Stimulated activated CD4-positive, alpha-beta T cell treated with anti-CD3 and anti-CD28 coated beads, Interleukin-15, amount 100 ng/mL, for 1 hour (primary cell): Measurements from ENCODE around the gene APOC4.
"Not testable (repeated sequence)": the region's sequence is repeated elsewhere in the genome, so short reads cannot be mapped to it uniquely, and the experiment has no call there.

Experiments used
- DNase-seq, 2 donors: peaks; one replicate each; pipeline ENCODE4 v3.0.0-alpha.2; 2020; ENCODE audit warnings: low read depth in 1 of 2, low spot score in 1 of 2

APOC4 gene

DNA sequence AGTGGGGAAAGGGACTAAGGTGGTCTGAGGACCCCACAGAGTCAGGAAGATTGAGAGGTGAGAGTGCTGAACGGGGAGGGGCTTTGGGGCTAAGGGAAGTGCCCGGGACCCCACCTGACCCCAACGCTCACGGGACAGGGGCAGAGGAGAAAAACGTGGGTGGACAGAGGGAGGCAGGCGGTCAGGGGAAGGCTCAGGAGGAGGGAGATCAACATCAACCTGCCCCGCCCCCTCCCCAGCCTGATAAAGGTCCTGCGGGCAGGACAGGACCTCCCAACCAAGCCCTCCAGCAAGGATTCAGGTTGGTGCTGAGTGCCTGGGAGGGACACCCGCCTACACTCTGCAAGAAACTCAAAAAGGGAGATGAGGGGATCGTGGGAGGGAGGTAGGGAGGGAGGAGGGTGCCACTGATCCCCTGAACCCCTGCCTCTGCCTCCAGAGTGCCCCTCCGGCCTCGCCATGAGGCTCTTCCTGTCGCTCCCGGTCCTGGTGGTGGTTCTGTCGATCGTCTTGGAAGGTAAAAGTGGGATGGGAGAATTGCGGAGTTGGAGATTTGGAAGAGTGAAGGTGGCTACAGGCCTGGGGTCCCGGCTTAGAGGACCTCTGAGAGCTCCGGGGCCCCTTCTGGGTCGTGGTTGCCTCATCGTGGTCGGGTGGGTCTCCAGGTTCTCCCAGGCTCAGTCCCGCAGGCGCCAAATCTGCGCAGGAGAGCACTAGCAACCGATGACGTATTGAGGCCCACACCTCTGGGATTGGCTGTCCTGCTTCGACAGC, 27.4 kb upstream of the APOC4 start, which contains the start of gene APOC1:
Gene APOC1 (plus strand): TSS at position 176 of the 774 bp plus-strand sequence. CDS start 284 bp downstream, at position 460.
- peak; percentile 36 to 61 for DNase-seq

GRCh38 chr19:44924243-44924725, 17.8 kb upstream of the APOC4 start:
- DNase-seq: no peak

- DNase-seq: no peak
Measured at GRCh38 chr19:44925114-44925891, 16.7 kb upstream of the APOC4 start.

DNA sequence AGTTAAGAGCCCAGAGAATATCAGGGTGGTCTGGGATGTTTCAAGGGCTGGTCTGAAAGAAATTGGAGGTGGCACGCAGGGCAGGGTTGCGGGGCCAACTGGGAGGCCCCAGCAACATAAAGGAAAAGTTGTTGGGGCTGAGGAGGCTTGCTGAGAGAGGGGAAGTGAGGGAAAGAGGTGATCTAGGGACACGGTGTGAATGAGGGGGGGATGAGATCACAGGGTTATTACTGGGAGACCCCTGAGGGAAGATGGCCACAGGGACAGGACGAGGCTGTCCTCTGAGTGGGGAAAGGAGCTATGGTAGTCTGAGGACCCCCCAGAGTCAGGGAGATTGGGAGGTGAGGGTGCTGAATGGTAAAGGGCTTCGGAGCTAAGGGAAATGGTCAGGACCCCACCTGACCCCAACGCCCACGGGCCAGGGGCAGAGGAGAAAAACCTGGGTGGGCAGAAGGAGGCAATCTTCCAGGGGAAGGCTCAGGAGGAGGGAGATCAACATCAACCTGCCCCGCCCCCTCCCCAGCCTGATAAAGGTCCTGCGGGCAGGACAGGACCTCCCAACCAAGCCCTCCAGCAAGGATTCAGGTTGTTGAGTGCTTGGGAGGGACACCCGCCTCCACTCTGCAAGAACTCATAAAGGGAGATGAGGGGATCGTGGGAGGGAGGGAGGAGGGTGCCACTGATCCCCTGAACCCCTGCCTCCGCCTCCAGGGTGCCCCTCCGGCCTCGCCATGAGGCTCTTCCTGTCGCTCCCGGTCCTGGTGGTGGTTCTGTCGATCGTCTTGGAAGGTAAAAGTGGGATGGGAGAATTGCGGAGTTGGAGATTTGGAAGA, 15.6 kb upstream of the APOC4 start:
- DNase-seq: not testable (repeated sequence)

GRCh38 chr19:44927746-44928145, 14.3 kb upstream of the APOC4 start:
- no peak for DNase-seq

- DNase-seq: no peak
Measured at GRCh38 chr19:44930088-44930487, 11.9 kb upstream of the APOC4 start.

- no peak for DNase-seq
Measured at GRCh38 chr19:44931541-44931940, 10.5 kb upstream of the APOC4 start.

- no peak for DNase-seq
Measured at GRCh38 chr19:44939668-44940067, 2.4 kb upstream of the APOC4 start.

- DNase-seq: no peak
Measured at GRCh38 chr19:44943801-44944249, 1.8 kb downstream of the APOC4 start.

GRCh38 chr19:44947041-44947581, 5.1 kb downstream of the APOC4 start:
- DNase-seq: no peak

- no peak for DNase-seq
Measured at GRCh38 chr19:44948237-44948636, 6.2 kb downstream of the APOC4 start.

DNA sequence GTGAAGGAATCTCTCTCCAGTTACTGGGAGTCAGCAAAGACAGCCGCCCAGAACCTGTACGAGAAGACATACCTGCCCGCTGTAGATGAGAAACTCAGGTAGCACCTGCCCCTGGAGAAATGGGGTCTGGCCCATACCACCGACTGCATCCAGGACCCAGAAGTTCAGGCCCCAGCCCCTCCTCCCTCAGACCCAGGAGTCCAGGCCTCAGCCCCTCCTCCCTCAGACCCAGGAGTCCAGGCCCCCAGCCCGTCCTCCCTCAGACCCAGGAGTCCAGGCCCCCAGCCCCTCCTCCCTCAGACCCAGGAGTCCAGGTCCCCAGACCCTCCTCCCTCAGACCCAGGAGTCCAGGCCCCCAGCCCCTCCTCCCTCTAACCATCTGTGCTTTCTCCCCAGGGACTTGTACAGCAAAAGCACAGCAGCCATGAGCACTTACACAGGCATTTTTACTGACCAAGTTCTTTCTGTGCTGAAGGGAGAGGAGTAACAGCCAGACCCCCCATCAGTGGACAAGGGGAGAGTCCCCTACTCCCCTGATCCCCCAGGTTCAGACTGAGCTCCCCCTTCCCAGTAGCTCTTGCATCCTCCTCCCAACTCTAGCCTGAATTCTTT, 6.8 kb downstream of the APOC4 start:
- DNase-seq: no peak

DNA sequence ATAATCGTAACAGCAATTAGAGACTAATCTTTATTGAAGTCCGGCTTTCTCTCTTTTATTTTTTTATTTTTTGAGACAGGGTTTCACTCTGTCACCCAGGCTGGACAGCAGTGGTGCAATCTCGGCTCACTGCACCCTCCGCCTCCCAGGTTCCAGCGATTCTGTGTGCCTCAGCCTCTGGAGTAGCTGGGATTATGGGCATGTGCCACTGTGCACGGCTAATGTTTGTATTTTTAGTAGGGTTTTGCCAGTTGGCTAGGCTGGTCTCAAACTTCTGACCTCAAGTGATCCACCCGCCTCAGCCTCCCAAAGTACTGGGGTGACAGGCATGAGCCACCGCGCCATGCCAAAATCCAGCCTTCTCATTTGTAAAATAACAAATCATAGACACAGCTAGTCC, 7.5 kb downstream of the APOC4 start:
- DNase-seq: no peak

GRCh38 chr19:44951179-44952159, 9.4 kb downstream of the APOC4 start:
- peak in 1 of 2 donors; percentile 34 for DNase-seq

- DNase-seq: no peak
Measured at GRCh38 chr19:44954278-44954648, 12.2 kb downstream of the APOC4 start.

- DNase-seq: peak; percentile 92 to 96
Measured at GRCh38 chr19:44954649-44955504, 12.8 kb downstream of the APOC4 start, which contains the start of gene CLPTM1. TSS of gene CLPTM1 (plus strand) at chr19:44955380. CDS start at chr19:44955396, 16 bp downstream.

- no peak for DNase-seq
Measured at GRCh38 chr19:44955505-44956439, 13.7 kb downstream of the APOC4 start.
